ENCODE measurements around the gene PIGB. TPM values are rescaled to one million over a fixed set of nuclear protein-coding genes. Genes with fewer than 3 reads are reported as not detected.

PIGB gene
- total RNA-seq, 1 experiment from 2014 or later, result 19.3 TPM

- TF ChIP-seq TCF7L2 (IDR thresholded peaks at IDR 0.05; ENCODE audit: low read depth, low read length) (no peak), SIN3A (IDR thresholded peaks at IDR 0.05; ENCODE audit: borderline replicate concordance, insufficient read depth, low read depth, low read length) (no peak), REST (IDR thresholded peaks at IDR 0.05; ENCODE audit: insufficient read depth in 1 of 2, low read depth in 2 of 2, low read length in 1 of 2) (no peak), POLR2AphosphoS5 (IDR thresholded peaks at IDR 0.05; ENCODE audit: low read depth, low read length) (no peak)
- TF ChIP-seq, protein P1, sequence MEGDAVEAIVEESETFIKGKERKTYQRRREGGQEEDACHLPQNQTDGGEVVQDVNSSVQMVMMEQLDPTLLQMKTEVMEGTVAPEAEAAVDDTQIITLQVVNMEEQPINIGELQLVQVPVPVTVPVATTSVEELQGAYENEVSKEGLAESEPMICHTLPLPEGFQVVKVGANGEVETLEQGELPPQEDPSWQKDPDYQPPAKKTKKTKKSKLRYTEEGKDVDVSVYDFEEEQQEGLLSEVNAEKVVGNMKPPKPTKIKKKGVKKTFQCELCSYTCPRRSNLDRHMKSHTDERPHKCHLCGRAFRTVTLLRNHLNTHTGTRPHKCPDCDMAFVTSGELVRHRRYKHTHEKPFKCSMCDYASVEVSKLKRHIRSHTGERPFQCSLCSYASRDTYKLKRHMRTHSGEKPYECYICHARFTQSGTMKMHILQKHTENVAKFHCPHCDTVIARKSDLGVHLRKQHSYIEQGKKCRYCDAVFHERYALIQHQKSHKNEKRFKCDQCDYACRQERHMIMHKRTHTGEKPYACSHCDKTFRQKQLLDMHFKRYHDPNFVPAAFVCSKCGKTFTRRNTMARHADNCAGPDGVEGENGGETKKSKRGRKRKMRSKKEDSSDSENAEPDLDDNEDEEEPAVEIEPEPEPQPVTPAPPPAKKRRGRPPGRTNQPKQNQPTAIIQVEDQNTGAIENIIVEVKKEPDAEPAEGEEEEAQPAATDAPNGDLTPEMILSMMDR (IDR thresholded peaks at IDR 0.05), result no peak
- no peaks in the 10 kb centered on the region for H3K27me3 ChIP-seq (ENCODE audit: control insufficient read depth, insufficient read depth, low read length)
- CTCF ChIA-PET, result no interaction called here
- in situ Hi-C loops (cut with HindIII; ENCODE audit: low pct_unique_long_range_greater_than_20kb, low sequenced_read_pairs) (no loop called here), intact Hi-C loops (cut with micrococcal nuclease; ENCODE audit: unreplicated experiment) (no loop called here)
- no peaks in the 10 kb centered on the region for H3K4me1 ChIP-seq (ENCODE audit: control insufficient read depth, insufficient read depth, low read length)
- no TSS peak for BruUV-seq (replicated peaks)
- ATAC-seq, result no peak
- H3K36me3 ChIP-seq (ENCODE audit: control insufficient read depth, insufficient read depth, low read length), result no peaks in the 10 kb centered on the region
- no peak overlapping the region for H3K4me3 ChIP-seq (ENCODE audit: low read depth in 2 of 2, low read length in 2 of 2)
- DNase-seq (ENCODE audit: low read depth, low spot score), result no peak
- no peak overlapping the region for H3K27ac ChIP-seq (ENCODE audit: low read length)
- POLR2A ChIA-PET, result no interaction called here
- H3K9me3 ChIP-seq (ENCODE audit: control insufficient read depth, insufficient read depth, low read depth, low read length), result no peaks in the 10 kb centered on the region
These were observed 30.3 kb downstream of the PIGB start for GRCh38 chr15:55349282-55349681.

- no peak for ATAC-seq
- ChIA-PET CTCF (no interaction called here), POLR2A (no interaction called here)
- TF ChIP-seq TCF7L2 (IDR thresholded peaks at IDR 0.05; ENCODE audit: low read depth, low read length) (no peak), SIN3A (IDR thresholded peaks at IDR 0.05; ENCODE audit: borderline replicate concordance, insufficient read depth, low read depth, low read length) (no peak), REST (IDR thresholded peaks at IDR 0.05; ENCODE audit: insufficient read depth in 1 of 2, low read depth in 2 of 2, low read length in 1 of 2) (no peak), POLR2AphosphoS5 (IDR thresholded peaks at IDR 0.05; ENCODE audit: low read depth, low read length) (no peak)
- TF ChIP-seq, protein P1 (IDR thresholded peaks at IDR 0.05), result no peak
- Histone ChIP-seq H3K4me1 (ENCODE audit: control insufficient read depth, insufficient read depth, low read length) (no peaks in the 10 kb centered on the region), H3K4me3 (ENCODE audit: low read depth in 2 of 2, low read length in 2 of 2) (no peak overlapping the region), H3K9me3 (ENCODE audit: control insufficient read depth, insufficient read depth, low read depth, low read length) (no peaks in the 10 kb centered on the region), H3K36me3 (ENCODE audit: control insufficient read depth, insufficient read depth, low read length) (no peaks in the 10 kb centered on the region), H3K27ac (ENCODE audit: low read length) (no peak overlapping the region), H3K27me3 (ENCODE audit: control insufficient read depth, insufficient read depth, low read length) (no peaks in the 10 kb centered on the region)
- in situ Hi-C loops (cut with HindIII; ENCODE audit: low pct_unique_long_range_greater_than_20kb, low sequenced_read_pairs) (no loop called here), intact Hi-C loops (cut with micrococcal nuclease; ENCODE audit: unreplicated experiment) (no loop called here)
- no TSS peak for BruUV-seq (replicated peaks)
- no peak for DNase-seq (ENCODE audit: low read depth, low spot score)
These were observed 34.0 kb downstream of the PIGB start for GRCh38 chr15:55353025-55353424.
